Natural killer cell (primary cell): ENCODE measurements around the gene ZNF148. TPM values are rescaled to one million over a fixed set of nuclear protein-coding genes. Genes with fewer than 3 reads are reported as not detected.

Experiments
- ATAC-seq, 3 donors: fragments of 150-1000 bp in 2 of 3; fragments of 200-7000 bp in 1 of 3; cut with Tn5 transposase; 1 replicate in 1 of 3; 2 replicates in 2 of 3; pipeline ENCODE4 v1.10.0; 2021; ENCODE audit warnings: mild to moderate bottlenecking in 2 of 3, moderate library complexity in 2 of 3
- DNase-seq, 2 donors: peaks; one replicate each; pipeline versions ENCODE4 v3.0.0 to v3.0.0-alpha.2; 2013 to 2021; ENCODE audit warnings: mixed read lengths in 1 of 2
- H3K27ac ChIP-seq: one replicate; pipeline ENCODE4 v1.5.1; 2013; ENCODE audit warnings: mild to moderate bottlenecking, low read length
- H3K27me3 ChIP-seq: one replicate; pipeline ENCODE4 v1.6.1; 2013; ENCODE audit warnings: low read length; ENCODE audit not compliant: control insufficient read depth, insufficient read depth
- H3K36me3 ChIP-seq: one replicate; pipeline ENCODE4 v1.6.1; 2013; ENCODE audit warnings: low read length; ENCODE audit not compliant: control insufficient read depth, insufficient read depth
- H3K4me1 ChIP-seq: one replicate; pipeline ENCODE4 v1.6.1; 2013; ENCODE audit warnings: low read length; ENCODE audit not compliant: control insufficient read depth, insufficient read depth
- H3K4me3 ChIP-seq: one replicate; pipeline ENCODE4 v1.5.1; 2013; ENCODE audit warnings: low read length
- H3K9me3 ChIP-seq: one replicate; pipeline ENCODE4 v1.6.1; 2013; ENCODE audit warnings: low read length; ENCODE audit not compliant: control insufficient read depth, insufficient read depth
- H3K27ac Mint-ChIP-seq, 2 donors: one replicate each; pipeline ENCODE4 v1.8.0; 2022; ENCODE audit warnings: mild to moderate bottlenecking in 2 of 2, mixed read lengths in 2 of 2, moderate library complexity in 1 of 2
- H3K27me3 Mint-ChIP-seq, 2 donors: one replicate each; pipeline ENCODE4 v1.8.0; 2022; ENCODE audit warnings: low read depth in 2 of 2, mixed read lengths in 2 of 2
- H3K36me3 Mint-ChIP-seq: one replicate; pipeline ENCODE4 v1.8.0; 2022; ENCODE audit warnings: mixed read lengths
- H3K4me1 Mint-ChIP-seq, 2 donors: one replicate each; pipeline ENCODE4 v1.8.0; 2022; ENCODE audit warnings: mixed read lengths in 2 of 2
- H3K4me3 Mint-ChIP-seq: one replicate; pipeline ENCODE4 v1.8.0; 2022; ENCODE audit warnings: mild to moderate bottlenecking, moderate library complexity, mixed read lengths
- H3K9me3 Mint-ChIP-seq, 2 donors: one replicate each; pipeline ENCODE4 v1.8.0; 2022; ENCODE audit warnings: mixed read lengths in 2 of 2
- WGBS: methylation state at CpG from one replicate; pipeline ENCODE4 v1.1.7; 2013; ENCODE audit warnings: missing lambda C conversion rate; ENCODE audit not compliant: insufficient coverage; 5-methylcytosine and 5-hydroxymethylcytosine counted together
- intact Hi-C: fragments of 100-400 bp; cut with micrococcal nuclease; formaldehyde crosslinking; loops from one replicate; pipeline ENCODE4 v1.14.2; 2022
- total RNA-seq, 4 donors: library from RNA; stranded (reverse); fragments of 120-200 nt in 1 of 4; gene quantifications; one replicate each; pipeline versions ENCODE4 v1.2.3 to v1.2.4, GENCODE V29; 2013 to 2022
- TF ChIP-seq, protein P1 (sequence below): fragments of 200-600 bp; IDR thresholded peaks from one replicate; pipeline ENCODE4 v1.8.0; 2022; ENCODE audit warnings: antibody characterized with exemption

Gene ZNF148
- 10 to 100 TPM; 61.1 to 72.5 (median 62.8) TPM for total RNA-seq
- 90.3 TPM for total RNA-seq (2013)

- peaks cover 21% of the 10 kb centered on the region for H3K4me1 ChIP-seq
- ATAC-seq (peak; percentile 83 to 97 (median 89)), DNase-seq (peak; percentile 89 to 95)
- under 1% methylated on average over 45 of the region's 69 CpGs for WGBS
- no peaks in the 10 kb centered on the region for H3K9me3 ChIP-seq
- H3K4me1 Mint-ChIP-seq = peaks cover 33 to 40% of the 10 kb centered on the region in 2 donors
- H3K9me3 Mint-ChIP-seq = no peaks in the 10 kb centered on the region
- peak within 1 kb of the TSS; percentile 98 to 99 for H3K27ac Mint-ChIP-seq
- peak within 1 kb of the TSS; percentile 97 for H3K4me3 ChIP-seq
- H3K27me3 ChIP-seq = no peaks in the 10 kb centered on the region
- H3K27ac ChIP-seq = peak within 1 kb of the TSS; percentile 97
- intact Hi-C loops = loop anchor here (2.0 to 10.0 kb wide), 4 partner anchors 64 to 360 kb away; partner anchors contain the start of gene OSBPL11
- H3K36me3 ChIP-seq = no peaks in the 10 kb centered on the region
- H3K4me3 Mint-ChIP-seq = peak within 1 kb of the TSS; percentile 99
- TF ChIP-seq, protein P1, sequence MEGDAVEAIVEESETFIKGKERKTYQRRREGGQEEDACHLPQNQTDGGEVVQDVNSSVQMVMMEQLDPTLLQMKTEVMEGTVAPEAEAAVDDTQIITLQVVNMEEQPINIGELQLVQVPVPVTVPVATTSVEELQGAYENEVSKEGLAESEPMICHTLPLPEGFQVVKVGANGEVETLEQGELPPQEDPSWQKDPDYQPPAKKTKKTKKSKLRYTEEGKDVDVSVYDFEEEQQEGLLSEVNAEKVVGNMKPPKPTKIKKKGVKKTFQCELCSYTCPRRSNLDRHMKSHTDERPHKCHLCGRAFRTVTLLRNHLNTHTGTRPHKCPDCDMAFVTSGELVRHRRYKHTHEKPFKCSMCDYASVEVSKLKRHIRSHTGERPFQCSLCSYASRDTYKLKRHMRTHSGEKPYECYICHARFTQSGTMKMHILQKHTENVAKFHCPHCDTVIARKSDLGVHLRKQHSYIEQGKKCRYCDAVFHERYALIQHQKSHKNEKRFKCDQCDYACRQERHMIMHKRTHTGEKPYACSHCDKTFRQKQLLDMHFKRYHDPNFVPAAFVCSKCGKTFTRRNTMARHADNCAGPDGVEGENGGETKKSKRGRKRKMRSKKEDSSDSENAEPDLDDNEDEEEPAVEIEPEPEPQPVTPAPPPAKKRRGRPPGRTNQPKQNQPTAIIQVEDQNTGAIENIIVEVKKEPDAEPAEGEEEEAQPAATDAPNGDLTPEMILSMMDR = no peak
- peaks cover 0 to 3% of the 10 kb centered on the region in 2 donors for H3K27me3 Mint-ChIP-seq
- H3K36me3 Mint-ChIP-seq = no peaks in the 10 kb centered on the region
These were observed at the start of gene ZNF148 for GRCh38 chr3:125374996-125375941. TSS of gene ZNF148 (minus strand) at chr3:125375325. CDS start at chr3:125313640, 61,685 bp downstream.

- WGBS = 94% methylated on average over 3 of the region's 4 CpGs
- Histone ChIP-seq H3K9me3 (no peaks in the 10 kb centered on the region), H3K27me3 (no peaks in the 10 kb centered on the region), H3K27ac (no peak overlapping the region), H3K4me3 (no peak overlapping the region), H3K36me3 (no peaks in the 10 kb centered on the region), H3K4me1 (no peaks in the 10 kb centered on the region)
- intact Hi-C loops = no loop called here
- Mint-ChIP-seq H3K4me1 (no peaks in the 10 kb centered on the region), H3K9me3 (no peaks in the 10 kb centered on the region), H3K27ac (no peak overlapping the region), H3K36me3 (no peaks in the 10 kb centered on the region), H3K27me3 (peaks cover 0 to 1% of the 10 kb centered on the region in 2 donors), H3K4me3 (no peak overlapping the region)
- no peak for DNase-seq
- ATAC-seq = no peak
- TF ChIP-seq, protein P1 = no peak
These were observed 43.2 kb upstream of the ZNF148 start for GRCh38 chr3:125418306-125418705.

DNA sequence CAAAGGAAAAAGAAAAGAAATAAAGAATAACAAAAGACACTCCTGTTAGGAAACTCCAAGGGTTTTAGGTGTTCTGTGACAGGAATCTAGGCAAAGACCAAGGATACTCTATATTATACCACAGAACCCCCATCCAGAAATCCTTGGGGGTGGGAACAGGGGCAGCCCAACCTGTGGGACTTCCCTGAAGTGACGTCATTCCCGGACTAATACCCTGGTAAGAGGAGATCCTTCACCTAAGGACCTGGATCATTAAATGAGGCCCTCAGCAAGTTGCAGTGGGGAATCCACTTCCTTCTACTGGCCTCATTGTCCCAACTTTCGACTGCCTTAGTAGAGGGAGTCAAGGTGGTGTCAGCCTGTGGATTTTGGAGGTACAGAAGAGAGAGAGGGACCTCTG lies 41.1 kb upstream of the ZNF148 start:
- TF ChIP-seq, protein P1 = no peak
- no peaks in the 10 kb centered on the region for H3K27me3 ChIP-seq
- 87% methylated on average over 3 of the region's 3 CpGs for WGBS
- Mint-ChIP-seq H3K36me3 (no peaks in the 10 kb centered on the region), H3K27ac (no peak overlapping the region), H3K4me1 (no peaks in the 10 kb centered on the region), H3K27me3 (peaks cover 6 to 20% of the 10 kb centered on the region in 2 donors), H3K9me3 (no peaks in the 10 kb centered on the region), H3K4me3 (no peak overlapping the region)
- intact Hi-C loops = no loop called here
- no peak overlapping the region for H3K27ac ChIP-seq
- no peak for DNase-seq
- no peaks in the 10 kb centered on the region for H3K36me3 ChIP-seq
- no peak overlapping the region for H3K4me3 ChIP-seq
- ATAC-seq = no peak
- no peaks in the 10 kb centered on the region for H3K4me1 ChIP-seq
- no peaks in the 10 kb centered on the region for H3K9me3 ChIP-seq
